Fibroblast of the aortic adventitia (primary cell): ENCODE data around the gene TACC2. TPM values are rescaled to one million over a fixed set of nuclear protein-coding genes. Genes with fewer than 3 reads are reported as not detected.

Source experiments
- DNase-seq: peaks from one replicate; pipeline ENCODE4 v3.0.0-alpha.2; 2010; ENCODE audit warnings: low read depth
- H3K4me3 ChIP-seq: 2 replicates; pipeline ENCODE4 v1.5.1; 2011; ENCODE audit warnings: low read depth, mild to moderate bottlenecking, control low read depth, low read length, moderate library complexity
- CTCF ChIP-seq: IDR thresholded peaks from 2 replicates; pipeline ENCODE4 v1.5.1; 2011; ENCODE audit warnings: mild to moderate bottlenecking, low read length, control low read depth, inconsistent platforms; ENCODE audit not compliant: insufficient read depth
- total RNA-seq: library from RNA; depleted of rRNA; stranded (reverse); fragments of >200 nt; gene quantifications from 2 replicates; pipeline ENCODE4 v1.2.3, GENCODE V29; 2012; ENCODE audit warnings: low replicate concordance

Gene TACC2
- total RNA-seq, 1 donor, result 9.2 TPM

- TF ChIP-seq CTCF, result no peak
- H3K4me3 ChIP-seq, result no peak overlapping the region
- DNase-seq, result no peak
These were observed 238.8 kb downstream of the TACC2 start for GRCh38 chr10:122227754-122228153.

- no peak for TF ChIP-seq CTCF
- H3K4me3 ChIP-seq, result no peak overlapping the region
- DNase-seq, result no peak
These were observed 240.7 kb downstream of the TACC2 start for GRCh38 chr10:122229666-122230065.

- H3K4me3 ChIP-seq, result no peak overlapping the region
- TF ChIP-seq CTCF, result no peak
- no peak for DNase-seq
These were observed 241.3 kb downstream of the TACC2 start for GRCh38 chr10:122230222-122230621.

- no peak for TF ChIP-seq CTCF
- no peak overlapping the region for H3K4me3 ChIP-seq
- peak; percentile 83 for DNase-seq
These were observed 243.8 kb downstream of the TACC2 start for GRCh38 chr10:122232769-122233168.

- no peak for DNase-seq
- no peak overlapping the region for H3K4me3 ChIP-seq
- no peak for TF ChIP-seq CTCF
These were observed 244.9 kb downstream of the TACC2 start for GRCh38 chr10:122233857-122234348.

GRCh38 chr10:122234416-122234815, 245.5 kb downstream of the TACC2 start:
- no peak for DNase-seq
- H3K4me3 ChIP-seq, result no peak overlapping the region
- TF ChIP-seq CTCF, result no peak

- H3K4me3 ChIP-seq, result no peak overlapping the region
- no peak for DNase-seq
- TF ChIP-seq CTCF, result no peak
These were observed 247.8 kb downstream of the TACC2 start for GRCh38 chr10:122236690-122237306.
